SK-N-SH (cell line): Measurements from ENCODE around the gene VARS1.

Source experiments
- CTCF ChIP-seq: fragments of 200-600 bp; sonication (generic); IDR thresholded peaks from 2 replicates; pipeline ENCODE4 v1.6.1; 2017; ENCODE audit warnings: antibody characterized with exemption, mild to moderate bottlenecking, moderate library complexity
- MEF2A ChIP-seq: IDR thresholded peaks from 2 replicates; pipeline ENCODE4 v1.4.0; 2012; ENCODE audit warnings: low read depth, borderline replicate concordance
- POLR2AphosphoS5 ChIP-seq: IDR thresholded peaks from 2 replicates; pipeline ENCODE4 v1.6.1; 2012; ENCODE audit warnings: low read depth, low read length
- ZBTB33 ChIP-seq: IDR thresholded peaks from 2 replicates; pipeline ENCODE4 v1.4.0; 2012; ENCODE audit warnings: low read depth, borderline replicate concordance

- TF ChIP-seq CTCF: no peak
- TF ChIP-seq POLR2AphosphoS5: no peak
- TF ChIP-seq ZBTB33: no peak
- TF ChIP-seq MEF2A: no peak
These were observed 14.1 kb downstream of the VARS1 start for GRCh38 chr6:31781244-31782125.
